Measurements from ENCODE around the gene KPNA2.
"Not testable (repeated sequence)": the region's sequence is repeated elsewhere in the genome, so short reads cannot be mapped to it uniquely, and the experiment has no call there.

Gene KPNA2

DNA sequence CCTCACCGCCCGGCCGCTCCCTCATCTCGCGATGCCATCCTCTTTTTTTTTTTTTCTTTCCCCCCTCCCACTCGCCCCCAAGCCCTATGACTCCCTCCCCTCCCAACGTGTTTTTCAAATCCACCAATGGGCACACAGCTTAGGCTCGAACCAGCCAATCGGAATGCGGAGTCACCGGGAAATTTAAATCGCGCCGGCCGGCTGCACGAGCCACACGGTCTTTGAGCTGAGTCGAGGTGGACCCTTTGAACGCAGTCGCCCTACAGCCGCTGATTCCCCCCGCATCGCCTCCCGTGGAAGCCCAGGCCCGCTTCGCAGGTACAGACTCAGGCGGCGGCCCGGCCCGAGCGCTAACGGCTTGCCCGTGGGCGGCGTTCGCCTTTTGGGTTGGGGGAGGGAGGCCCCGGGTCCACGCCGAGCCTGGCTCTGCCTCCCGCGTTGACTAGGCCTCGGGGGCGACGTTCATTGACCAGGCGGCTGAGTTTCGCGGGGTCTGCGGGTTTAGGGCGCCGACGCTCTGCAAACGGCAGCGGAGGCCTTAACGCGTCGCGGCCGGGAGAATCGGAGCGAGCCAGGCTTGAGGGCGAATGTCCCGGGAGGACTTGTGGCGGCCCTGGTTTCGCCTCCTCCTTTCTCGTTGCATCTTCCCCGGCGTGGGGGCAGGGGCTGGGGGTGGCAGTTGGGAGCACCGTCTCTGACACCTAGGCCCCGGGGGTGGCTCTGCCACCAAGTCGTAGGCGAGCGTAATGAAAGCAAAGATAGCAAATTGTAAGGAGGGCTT lies at the start of gene KPNA2:
Gene KPNA2 (plus strand): TSS at position 213 of the 781 bp plus-strand sequence. CDS start 1,398 bp downstream, outside the sequence.
- peak; percentile 80 to 98 (median 92) for DNase-seq

DNA sequence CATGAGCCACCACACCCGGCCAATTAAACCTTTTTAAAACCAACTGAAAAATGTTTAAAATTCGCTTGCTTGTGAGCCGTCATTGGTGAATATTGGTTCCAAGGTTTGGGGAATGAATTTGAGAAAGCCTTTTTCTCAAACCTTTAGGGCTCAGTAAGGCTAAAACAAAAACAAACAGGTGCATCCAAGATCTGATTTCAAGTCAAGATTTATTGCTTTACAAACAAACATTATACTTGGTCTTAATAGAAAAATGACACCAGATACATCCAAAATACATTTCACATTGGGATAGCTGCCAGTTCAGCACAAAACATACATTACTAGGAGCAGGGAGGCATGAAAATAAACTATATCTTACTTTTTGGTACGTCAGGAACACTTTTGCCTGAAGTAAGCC lies 44.6 kb upstream of the KPNA2 start:
- no peak for DNase-seq

DNA sequence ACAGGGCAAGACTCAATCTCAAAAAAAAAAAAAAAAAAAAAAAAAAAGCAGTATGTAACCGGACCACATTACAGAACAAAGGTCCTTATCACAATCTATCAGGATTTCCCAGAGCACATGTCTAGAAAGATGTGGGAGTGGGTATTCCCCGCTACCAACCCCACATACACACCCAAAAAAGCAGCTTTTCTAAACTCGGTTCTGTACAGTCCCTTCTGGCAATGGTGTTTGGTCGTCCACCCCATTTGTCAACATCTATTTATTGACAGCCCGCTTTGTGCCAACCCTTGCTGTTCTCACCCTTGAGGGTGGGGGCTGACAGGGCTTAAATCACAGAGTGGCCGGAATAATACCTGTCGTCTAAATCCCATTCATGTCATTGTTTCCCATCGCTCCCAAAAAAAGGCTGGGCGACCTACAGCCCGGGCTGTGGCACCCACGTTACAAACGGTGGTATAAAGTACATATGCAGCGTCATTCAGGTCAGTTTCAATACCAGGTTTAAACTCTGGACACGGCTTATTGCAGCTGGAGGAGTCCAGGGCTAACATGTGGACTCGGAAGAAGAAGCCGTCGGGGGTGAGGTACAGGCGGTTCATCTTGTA lies 42.9 kb upstream of the KPNA2 start:
- no peak for DNase-seq

DNA sequence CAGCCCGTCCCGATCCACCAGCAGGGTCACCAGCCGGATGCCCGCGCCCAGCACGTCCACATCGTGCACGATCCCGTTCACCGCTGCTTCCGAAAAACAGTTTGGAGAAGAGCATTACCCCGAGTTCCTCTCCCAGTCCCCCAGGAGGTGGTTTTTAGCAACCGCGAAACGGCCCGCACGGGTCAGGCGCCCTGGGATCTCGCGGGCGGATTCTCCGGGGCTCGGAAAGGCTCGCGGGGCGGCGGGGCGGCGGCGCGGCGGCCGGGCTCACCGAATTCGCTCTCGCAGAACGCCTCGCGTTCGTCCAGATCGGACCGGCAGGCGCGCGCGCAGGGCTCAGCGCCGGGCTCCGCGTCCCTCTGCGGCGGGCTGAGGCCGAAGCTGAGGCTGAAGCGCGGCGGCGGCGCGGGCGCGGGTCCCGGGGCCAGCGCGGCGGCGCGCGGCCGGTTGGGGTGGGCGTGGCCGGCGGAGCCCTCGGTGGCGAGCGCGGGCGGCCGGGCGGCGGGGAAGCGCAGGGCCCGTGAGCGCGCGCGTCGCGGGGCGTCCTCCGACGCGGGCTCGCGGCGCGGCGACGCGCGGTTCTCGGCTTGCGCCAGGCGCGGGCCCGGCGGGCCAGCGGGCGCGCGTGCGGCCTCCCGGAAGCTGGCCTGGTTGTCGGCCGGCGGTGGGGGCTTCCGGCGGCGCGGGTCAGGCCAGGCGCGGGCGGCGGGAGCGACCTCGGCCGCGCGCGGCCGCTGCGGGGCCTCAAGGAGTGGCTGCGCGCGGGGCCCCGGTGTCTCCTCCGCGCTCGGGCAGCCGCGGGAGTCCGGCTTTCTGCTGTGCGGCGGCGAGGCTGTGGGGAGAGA lies 42.2 kb upstream of the KPNA2 start:
- DNase-seq, result peak in 13 of 14 donors; percentile 38 to 94 (median 77)

DNA sequence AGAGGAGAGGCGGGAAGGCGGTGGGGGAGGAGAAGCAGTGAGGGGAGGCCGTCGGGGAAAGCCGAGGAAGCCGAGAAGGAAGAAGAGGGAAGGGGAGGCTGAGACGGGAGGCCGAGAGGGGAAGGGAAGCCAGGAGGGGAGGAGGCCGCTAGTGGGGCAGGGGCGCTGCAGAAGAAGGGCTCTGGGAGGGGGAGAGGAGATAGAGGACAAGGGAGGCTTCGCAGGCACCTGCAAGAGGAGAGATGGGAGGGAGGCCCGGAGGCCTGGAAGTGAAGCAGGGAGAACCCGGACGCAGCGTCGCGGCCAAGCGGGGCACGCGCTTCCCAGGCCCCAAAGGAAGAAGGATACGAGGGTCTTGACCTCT lies 41.6 kb upstream of the KPNA2 start:
- peak in 2 of 14 donors; percentile 55 to 73 for DNase-seq

DNA sequence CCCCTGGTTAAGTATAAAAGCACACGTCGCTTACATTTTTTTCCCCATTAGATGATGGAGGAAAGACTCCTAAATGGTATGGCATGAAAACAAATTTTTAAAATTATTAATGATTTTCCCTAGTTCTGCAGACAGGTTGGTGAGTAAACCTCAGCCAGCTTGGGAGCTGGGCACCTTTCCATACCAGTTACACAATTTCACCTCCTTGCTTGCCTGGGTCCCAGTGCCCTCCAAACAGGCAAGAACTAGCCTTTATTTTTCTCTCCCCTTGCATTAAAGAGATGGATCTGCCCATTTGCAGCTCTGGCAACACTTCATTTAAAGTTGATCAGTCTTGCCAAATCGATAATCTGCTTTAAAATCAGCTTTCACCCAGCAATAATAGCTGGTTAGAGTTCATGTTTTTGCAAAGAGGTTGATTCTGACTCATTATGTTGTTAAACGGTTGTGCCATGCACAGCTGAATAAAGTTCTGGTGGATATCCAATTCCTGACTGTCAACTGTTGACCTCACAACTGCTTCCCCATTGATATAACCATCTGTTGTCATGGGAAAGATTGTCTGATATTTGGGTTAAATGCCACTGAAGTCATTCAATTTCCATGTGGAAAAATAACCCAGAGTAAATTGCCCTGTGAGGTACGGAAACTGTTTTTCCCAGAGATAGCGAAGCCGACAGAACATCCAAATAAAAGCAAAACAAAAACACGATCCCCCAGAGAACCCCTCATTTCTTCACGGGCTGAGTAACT lies 40.5 kb upstream of the KPNA2 start:
- DNase-seq, result peak in 4 of 14 donors; percentile 9 to 75 (median 20)

DNA sequence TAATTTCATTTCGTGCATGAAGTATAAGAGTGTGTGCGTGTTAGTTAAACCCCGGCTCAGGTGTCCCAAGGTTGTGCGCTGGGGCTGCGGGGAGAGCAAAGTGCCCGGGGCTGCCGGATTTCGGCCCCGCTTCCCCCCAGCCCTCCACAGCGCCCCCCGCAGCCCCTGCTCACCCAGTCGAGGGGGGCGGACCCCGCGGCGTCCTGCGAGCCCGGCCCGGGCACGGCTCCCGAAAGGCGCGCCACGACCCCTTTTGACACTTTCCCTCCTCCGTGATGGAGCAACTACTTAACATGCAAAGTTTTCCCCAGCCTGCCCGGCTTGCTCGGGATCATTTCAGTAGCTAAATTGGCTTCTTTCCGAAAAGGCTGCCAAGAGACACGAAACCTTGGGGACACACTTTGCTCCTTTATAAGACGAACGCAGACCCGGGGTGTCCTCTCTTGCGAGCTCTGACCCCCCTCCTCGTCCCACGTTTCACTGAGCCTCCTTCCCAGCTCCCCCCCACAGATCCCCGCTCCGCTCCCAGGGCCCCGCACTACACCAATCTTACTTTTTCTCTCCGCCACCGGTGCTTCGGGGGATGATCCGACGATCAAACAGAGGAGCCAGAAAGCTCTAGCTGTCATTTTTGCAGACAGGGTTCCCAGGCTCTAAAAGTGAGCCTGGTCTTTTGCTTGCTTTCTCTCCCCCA lies 39.8 kb upstream of the KPNA2 start:
- DNase-seq, result peak in 8 of 14 donors; percentile 10 to 41 (median 28)

DNA sequence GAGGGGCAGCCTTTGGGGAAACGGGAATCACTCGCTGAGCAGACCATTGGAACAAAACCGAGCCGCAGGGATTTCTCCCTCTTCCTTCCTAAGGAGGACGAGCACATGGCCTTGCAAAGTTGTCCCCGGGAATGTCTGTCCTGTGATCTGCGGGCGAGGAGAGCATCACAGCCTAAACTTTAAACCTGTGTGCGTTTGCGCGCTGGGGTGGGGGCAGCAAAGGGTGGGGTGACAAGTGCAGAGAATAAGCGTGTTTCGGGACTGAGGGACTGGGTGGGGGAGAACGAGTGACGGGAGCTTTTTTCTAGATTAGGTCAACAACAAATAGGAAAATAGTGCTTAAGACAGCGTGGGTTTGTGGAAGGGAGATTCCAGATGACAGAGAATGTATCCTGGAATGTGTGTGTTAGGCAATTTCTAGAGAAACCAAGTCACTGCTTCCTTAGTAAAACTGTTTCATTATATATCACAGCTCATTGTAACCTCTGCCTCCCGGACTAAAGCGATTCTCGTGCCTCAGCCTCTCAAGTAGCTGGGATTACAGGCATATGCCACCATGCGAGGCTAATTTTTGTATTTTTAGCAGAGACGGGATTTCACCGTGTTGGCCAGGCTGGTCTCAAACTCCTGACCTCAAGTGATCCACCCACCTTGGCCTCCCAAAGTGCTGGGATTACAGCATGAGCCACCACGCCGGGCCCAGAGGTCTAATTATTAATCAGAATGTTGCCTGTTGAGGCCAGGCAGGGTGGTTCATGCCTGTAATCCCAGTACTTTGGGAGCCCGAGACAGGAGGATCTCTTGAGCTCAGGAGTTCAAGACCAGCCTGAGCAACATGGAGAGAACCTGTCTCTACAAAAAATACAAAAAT lies 39.0 kb upstream of the KPNA2 start, which contains the start of gene C17orf58:
Gene C17orf58 (minus strand): TSS at position 169 of the 871 bp plus-strand sequence. CDS start 271 bp downstream, outside the sequence.
- DNase-seq, result peak in 1 of 14 donors; percentile 23

- no peak for DNase-seq
These were observed 37.1 kb upstream of the KPNA2 start for GRCh38 chr17:67998466-67998865.

GRCh38 chr17:67999291-67999911 lies 36.1 kb upstream of the KPNA2 start:
- no peak for DNase-seq

DNA sequence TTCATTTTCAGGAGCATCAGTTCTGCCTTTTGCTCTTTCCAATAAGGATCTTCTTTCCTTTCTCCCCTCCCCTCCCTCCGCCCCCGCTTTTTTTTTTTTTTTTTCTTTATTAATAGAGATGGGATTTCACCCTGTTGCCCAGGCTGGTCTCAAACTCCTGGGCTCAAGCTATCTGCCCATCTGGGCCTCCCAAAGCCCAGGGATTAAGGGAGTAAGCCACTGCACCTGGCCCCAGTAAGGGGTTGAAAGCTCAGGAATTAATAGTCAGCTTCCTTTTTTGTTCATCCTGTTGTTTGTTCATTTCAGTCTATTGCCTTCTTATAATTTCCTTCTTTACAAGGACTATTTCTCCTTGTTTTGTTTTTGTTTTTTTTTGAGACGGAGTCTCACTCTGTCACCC lies 31.3 kb upstream of the KPNA2 start:
- no peak for DNase-seq

DNA sequence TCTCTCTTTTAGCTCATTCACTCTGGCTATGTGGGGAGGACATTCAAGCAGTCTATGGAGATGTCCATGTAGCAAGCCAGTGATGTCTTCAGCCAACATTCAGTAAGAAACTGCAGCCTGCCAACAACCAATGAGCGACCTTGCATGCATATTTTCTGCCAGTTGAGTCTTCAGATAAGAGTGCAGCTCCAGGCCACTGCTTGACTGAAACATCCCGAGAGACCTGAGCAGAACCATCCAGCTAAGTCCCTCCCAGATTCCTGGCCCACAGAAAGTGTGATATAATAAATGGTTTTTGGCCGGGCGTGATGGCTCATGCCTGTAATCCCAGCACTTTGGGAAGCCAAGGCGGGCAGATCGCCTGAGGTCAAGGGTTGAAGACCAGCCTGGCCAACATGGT lies 28.7 kb upstream of the KPNA2 start:
- DNase-seq, result no peak

DNA sequence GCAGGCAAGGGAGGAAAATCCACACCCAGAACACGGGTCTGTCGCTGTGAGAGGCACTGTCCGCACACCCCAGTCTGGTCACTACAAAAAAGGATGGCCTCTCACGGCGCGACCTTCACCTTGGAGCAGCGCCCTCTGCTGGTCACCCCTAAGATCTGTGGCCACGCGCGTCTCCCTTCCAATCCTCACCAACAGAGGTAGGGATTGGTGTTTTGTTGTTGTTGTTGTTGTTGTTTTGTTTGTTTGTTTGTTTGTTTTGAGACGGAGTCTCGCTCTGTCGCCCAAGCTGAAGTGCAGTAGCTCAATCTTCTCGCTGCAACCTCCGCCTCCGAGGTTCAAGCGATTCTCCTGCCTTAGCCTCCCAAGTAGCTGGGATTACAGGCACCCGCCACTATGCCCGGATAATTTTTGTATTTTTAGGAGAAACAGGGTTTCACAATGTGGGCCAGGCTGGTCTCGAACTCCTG lies 24.3 kb upstream of the KPNA2 start:
- peak in 9 of 14 donors; percentile 1 to 48 (median 12) for DNase-seq

- DNase-seq, result no peak
These were observed 22.1 kb upstream of the KPNA2 start for GRCh38 chr17:68013385-68013784.

- no peak for DNase-seq
These were observed 20.3 kb upstream of the KPNA2 start for GRCh38 chr17:68015081-68015723.

GRCh38 chr17:68016838-68017237 lies 18.7 kb upstream of the KPNA2 start:
- DNase-seq, result no peak

- not testable (repeated sequence) for DNase-seq
These were observed 17.0 kb upstream of the KPNA2 start for GRCh38 chr17:68018493-68018892.

- DNase-seq, result no peak
These were observed 16.2 kb upstream of the KPNA2 start for GRCh38 chr17:68019336-68019674.

DNA sequence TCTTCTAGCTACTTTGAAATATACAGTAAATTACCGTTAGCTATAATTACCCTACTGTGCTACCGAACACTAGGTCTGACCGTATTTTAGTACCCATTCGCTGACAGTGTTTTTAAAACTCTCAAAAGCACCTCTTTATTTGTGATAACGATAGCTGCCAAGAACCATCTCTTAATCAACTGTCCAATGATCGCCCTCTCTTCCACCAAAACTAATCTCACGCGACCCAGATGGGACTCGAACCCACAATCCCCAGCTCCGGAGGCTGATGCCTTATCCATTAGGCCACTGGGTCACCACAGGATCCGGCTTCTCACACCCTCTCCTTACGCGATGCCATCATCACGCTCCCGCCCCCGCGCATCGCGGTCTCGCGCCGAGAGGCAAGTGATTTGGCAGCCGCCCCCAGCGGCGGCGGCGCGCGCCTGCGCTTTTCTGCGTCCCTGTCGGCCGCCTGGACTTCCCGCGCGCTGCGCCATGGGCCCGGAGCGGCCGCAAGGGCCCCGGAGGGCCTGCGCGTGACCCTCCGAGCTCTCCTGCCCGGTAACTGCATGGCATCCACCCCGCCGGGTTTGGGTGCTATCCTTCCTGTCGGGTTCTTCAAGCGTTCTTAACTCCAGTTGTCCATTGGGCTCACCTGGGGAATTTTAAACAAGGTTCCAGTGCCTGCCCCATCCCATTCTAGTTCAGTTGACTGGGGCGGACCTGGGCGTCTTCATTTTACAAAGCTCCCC lies 15.7 kb upstream of the KPNA2 start:
- peak; percentile 72 to 97 (median 93) for DNase-seq
